ENCODE data around the gene ZNF786.

ZNF786 gene

DNA sequence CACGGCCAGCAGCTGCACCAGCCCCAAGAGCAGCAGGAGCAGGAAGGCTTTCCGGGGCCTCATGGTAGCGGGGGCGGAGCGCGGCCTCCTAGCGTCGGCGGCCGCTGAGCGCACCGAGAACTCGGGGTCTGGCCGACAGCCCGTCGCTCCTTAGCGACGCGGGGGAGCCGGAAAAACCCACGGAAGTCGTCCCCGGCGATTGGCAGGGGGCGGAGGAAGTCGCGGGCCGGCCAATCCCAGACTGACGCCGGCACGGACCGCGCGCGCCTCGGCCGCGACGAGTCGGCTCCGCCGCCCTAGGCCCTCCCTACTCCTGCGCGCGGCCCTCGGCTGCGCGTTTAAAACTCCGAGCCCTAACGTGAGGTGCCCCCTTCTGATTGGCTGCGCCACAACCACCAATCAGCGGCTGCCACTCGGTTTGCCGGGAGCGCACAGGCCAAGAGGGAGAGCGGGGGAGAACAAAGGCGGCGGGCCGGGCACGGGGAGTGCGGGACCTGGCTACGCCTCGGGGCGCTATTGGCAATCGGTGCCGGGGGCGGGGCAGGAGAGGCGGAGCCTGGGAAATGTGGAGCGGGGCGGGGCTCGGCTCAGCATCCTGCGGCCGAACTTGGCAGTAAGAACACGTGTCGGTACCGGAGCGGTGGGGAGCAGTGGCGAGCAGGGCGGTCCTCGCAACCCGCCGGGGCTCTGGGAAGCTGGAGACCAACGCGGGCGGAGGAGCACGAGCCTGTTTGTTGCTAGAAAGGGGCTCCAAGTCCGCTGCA lies 62.0 kb downstream of the ZNF786 start, which contains the start of gene PDIA4:
TSS of gene PDIA4 (minus strand) at position 160 of the 764 bp plus-strand sequence. CDS start at position 63, 97 bp downstream.
- Histone ChIP-seq H3K9ac (ENCODE audit: low read length) (peak within 1 kb of the TSS; percentile 86), H2AFZ (ENCODE audit: insufficient read depth, low read length, poor library complexity) (peak within 1 kb of the TSS; percentile 85)
- no CpG with 5 or more reads among the region's 87 CpGs for WGBS (ENCODE audit: extremely low coverage, insufficient coverage, insufficient read length)

DNA sequence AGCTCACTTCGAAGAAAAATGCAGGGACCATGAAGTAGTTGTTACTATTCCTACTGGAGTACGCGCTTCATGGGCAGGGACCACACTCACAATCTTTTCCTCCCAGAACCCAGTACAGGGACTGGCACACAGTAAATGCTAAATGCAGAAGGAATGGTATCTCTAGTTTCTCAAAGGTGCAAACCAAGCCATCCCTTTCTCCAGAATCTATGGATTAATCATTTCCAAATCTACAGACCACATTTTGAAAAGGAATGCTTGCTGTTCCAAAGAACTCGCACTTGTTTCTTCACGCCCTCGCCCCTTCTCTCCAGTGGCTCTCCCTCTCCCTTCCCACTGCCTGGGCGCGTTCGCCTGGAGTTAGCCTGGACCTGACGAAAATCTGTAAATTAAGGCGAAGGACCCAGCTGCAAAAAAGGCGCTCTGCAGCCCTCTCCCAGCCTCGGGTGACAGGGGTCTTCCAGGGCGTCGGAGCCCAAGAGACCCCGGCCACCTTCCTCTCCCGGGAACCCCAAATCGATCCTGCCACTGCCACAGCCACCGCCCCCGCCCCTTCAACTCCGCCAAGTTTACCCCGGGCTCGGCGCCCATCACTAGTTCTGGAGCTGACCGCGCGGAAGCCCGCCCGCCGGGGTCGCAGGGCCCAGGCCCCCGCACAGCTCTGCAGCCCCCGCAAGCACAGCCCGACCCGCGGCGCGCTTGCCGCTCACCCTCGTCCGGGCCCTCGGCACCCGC lies 62.7 kb downstream of the ZNF786 start:
- Histone ChIP-seq H2BK12ac (ENCODE audit: low read length) (peak overlapping the region; percentile 18), H3K27me3 (ENCODE audit: insufficient read depth, low read length) (no peaks in the 10 kb centered on the region), H3K36me3 (ENCODE audit: control insufficient read depth in 1 of 2, insufficient read depth in 2 of 2, low read length in 2 of 2) (peaks cover 3 to 10% of the 10 kb centered on the region in 2 experiments), H3K4me2 (ENCODE audit: low read length) (peak overlapping the region; percentile 85), H3K14ac (ENCODE audit: low read length) (peak overlapping the region; percentile 95), H3K4me1 (ENCODE audit: control insufficient read depth in 1 of 2, insufficient read depth in 2 of 2, low read length in 2 of 2) (peaks cover 4 to 15% of the 10 kb centered on the region in 2 experiments), H3K9ac (ENCODE audit: low read length) (peak overlapping the region; percentile 86), H3K9me3 (ENCODE audit: insufficient read depth, low read depth, low read length) (no peaks in the 10 kb centered on the region), H2AK5ac (ENCODE audit: low read length) (peak overlapping the region; percentile 91), H2AFZ (ENCODE audit: insufficient read depth, low read length, poor library complexity) (peak overlapping the region; percentile 85), H3K79me1 (ENCODE audit: low read length) (peaks cover 8% of the 10 kb centered on the region), H4K91ac (ENCODE audit: low read depth, low read length) (peak overlapping the region; percentile 94), H4K12ac (ENCODE audit: low read depth, low read length) (peak overlapping the region; percentile 90), H2BK5ac (ENCODE audit: low read depth, low read length, poor library complexity) (peak overlapping the region; percentile 73), H3K4ac (ENCODE audit: low read depth, low read length) (peak overlapping the region; percentile 84), H4K8ac (ENCODE audit: low read depth, low read length) (peak overlapping the region; percentile 91), H3K4me3 (ENCODE audit: low read depth, low read length) (peak overlapping the region; percentile 89), H3K79me2 (ENCODE audit: control insufficient read depth, insufficient read depth, low read length, poor library complexity) (peaks cover 13% of the 10 kb centered on the region), H2BK120ac (ENCODE audit: insufficient read depth, low read length, poor library complexity) (peak overlapping the region; percentile 93), H3K27ac (ENCODE audit: low read depth, low read length) (peak overlapping the region; percentile 88), H3K18ac (ENCODE audit: low read length) (peak overlapping the region; percentile 95), H3K23ac (ENCODE audit: low read length) (no peak overlapping the region)
- DNase-seq = no peak
- no CpG with 5 or more reads among the region's 43 CpGs for WGBS (ENCODE audit: extremely low coverage, insufficient coverage, insufficient read length)

More for the DNA sequence above, 62.0 kb downstream of the ZNF786 start, which contains the start of gene PDIA4:
- no peak within 1 kb of the TSS for H3K23ac ChIP-seq (ENCODE audit: low read length)
- peak within 1 kb of the TSS; percentile 18 for H2BK12ac ChIP-seq (ENCODE audit: low read length)
- H3K36me3 ChIP-seq (ENCODE audit: control insufficient read depth in 1 of 2, insufficient read depth in 2 of 2, low read length in 2 of 2) = peaks cover under 1 to 4% of the 10 kb centered on the region in 2 experiments
- peak within 1 kb of the TSS; percentile 73 for H2BK5ac ChIP-seq (ENCODE audit: low read depth, low read length, poor library complexity)
- peak within 1 kb of the TSS; percentile 95 for H3K14ac ChIP-seq (ENCODE audit: low read length)
- peak within 1 kb of the TSS; percentile 91 for H2AK5ac ChIP-seq (ENCODE audit: low read length)
- H3K79me2 ChIP-seq (ENCODE audit: control insufficient read depth, insufficient read depth, low read length, poor library complexity) = peaks cover 13% of the 10 kb centered on the region
- H3K4me1 ChIP-seq (ENCODE audit: control insufficient read depth in 1 of 2, insufficient read depth in 2 of 2, low read length in 2 of 2) = peaks cover 3 to 14% of the 10 kb centered on the region in 2 experiments
- peak; percentile 99 to 100 for DNase-seq
- H3K4me2 ChIP-seq (ENCODE audit: low read length) = peak within 1 kb of the TSS; percentile 85
- peak within 1 kb of the TSS; percentile 88 for H3K27ac ChIP-seq (ENCODE audit: low read depth, low read length)
- H3K9me3 ChIP-seq (ENCODE audit: insufficient read depth, low read depth, low read length) = no peaks in the 10 kb centered on the region
- H3K79me1 ChIP-seq (ENCODE audit: low read length) = peaks cover 8% of the 10 kb centered on the region
- peak within 1 kb of the TSS; percentile 90 for H4K12ac ChIP-seq (ENCODE audit: low read depth, low read length)
- H4K8ac ChIP-seq (ENCODE audit: low read depth, low read length) = peak within 1 kb of the TSS; percentile 91
- peak within 1 kb of the TSS; percentile 94 for H4K91ac ChIP-seq (ENCODE audit: low read depth, low read length)
- peak within 1 kb of the TSS; percentile 93 for H2BK120ac ChIP-seq (ENCODE audit: insufficient read depth, low read length, poor library complexity)
- H3K4ac ChIP-seq (ENCODE audit: low read depth, low read length) = peak within 1 kb of the TSS; percentile 84
- H3K4me3 ChIP-seq (ENCODE audit: low read depth, low read length) = peak within 1 kb of the TSS; percentile 89
- no peaks in the 10 kb centered on the region for H3K27me3 ChIP-seq (ENCODE audit: insufficient read depth, low read length)
- H3K18ac ChIP-seq (ENCODE audit: low read length) = peak within 1 kb of the TSS; percentile 95

DNA sequence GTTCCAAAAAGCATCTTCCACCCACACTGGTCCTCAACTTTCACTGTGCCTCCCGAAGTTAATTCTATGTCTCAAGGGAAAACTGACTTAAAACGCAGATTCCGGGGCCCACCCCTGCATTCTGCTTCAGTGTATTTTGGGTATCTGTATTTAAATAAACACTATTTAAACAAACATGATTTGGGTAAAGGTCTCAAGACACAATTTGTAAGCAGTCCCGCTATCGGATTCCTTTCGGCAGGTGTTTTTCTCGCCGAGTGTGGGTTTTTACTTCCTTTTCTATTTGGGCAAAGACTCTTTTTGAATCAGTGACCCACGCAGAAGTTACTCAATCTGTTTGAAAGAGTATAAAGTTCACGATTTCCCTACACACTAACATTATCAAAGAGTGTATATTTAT lies 63.5 kb downstream of the ZNF786 start:
- Histone ChIP-seq H3K14ac (ENCODE audit: low read length) (no peak overlapping the region), H2BK5ac (ENCODE audit: low read depth, low read length, poor library complexity) (no peak overlapping the region), H2BK120ac (ENCODE audit: insufficient read depth, low read length, poor library complexity) (no peak overlapping the region), H3K4ac (ENCODE audit: low read depth, low read length) (peak overlapping the region; percentile 43), H4K8ac (ENCODE audit: low read depth, low read length) (no peak overlapping the region), H3K18ac (ENCODE audit: low read length) (no peak overlapping the region), H3K4me1 (ENCODE audit: control insufficient read depth in 1 of 2, insufficient read depth in 2 of 2, low read length in 2 of 2) (peaks cover 4 to 15% of the 10 kb centered on the region in 2 experiments), H2AK5ac (ENCODE audit: low read length) (no peak overlapping the region), H3K27ac (ENCODE audit: low read depth, low read length) (no peak overlapping the region), H4K91ac (ENCODE audit: low read depth, low read length) (no peak overlapping the region), H3K79me2 (ENCODE audit: control insufficient read depth, insufficient read depth, low read length, poor library complexity) (peaks cover 15% of the 10 kb centered on the region), H2BK12ac (ENCODE audit: low read length) (no peak overlapping the region), H3K4me2 (ENCODE audit: low read length) (peak overlapping the region; percentile 24), H3K23ac (ENCODE audit: low read length) (no peak overlapping the region), H3K36me3 (ENCODE audit: control insufficient read depth in 1 of 2, insufficient read depth in 2 of 2, low read length in 2 of 2) (peaks cover 6 to 10% of the 10 kb centered on the region in 2 experiments), H3K9ac (ENCODE audit: low read length) (no peak overlapping the region), H2AFZ (ENCODE audit: insufficient read depth, low read length, poor library complexity) (no peak overlapping the region), H3K27me3 (ENCODE audit: insufficient read depth, low read length) (no peaks in the 10 kb centered on the region), H3K9me3 (ENCODE audit: insufficient read depth, low read depth, low read length) (no peaks in the 10 kb centered on the region), H4K12ac (ENCODE audit: low read depth, low read length) (no peak overlapping the region), H3K4me3 (ENCODE audit: low read depth, low read length) (no peak overlapping the region), H3K79me1 (ENCODE audit: low read length) (peaks cover 8% of the 10 kb centered on the region)
- WGBS (ENCODE audit: extremely low coverage, insufficient coverage, insufficient read length) = no CpG with 5 or more reads among the region's 10 CpGs
- no peak for DNase-seq

DNA sequence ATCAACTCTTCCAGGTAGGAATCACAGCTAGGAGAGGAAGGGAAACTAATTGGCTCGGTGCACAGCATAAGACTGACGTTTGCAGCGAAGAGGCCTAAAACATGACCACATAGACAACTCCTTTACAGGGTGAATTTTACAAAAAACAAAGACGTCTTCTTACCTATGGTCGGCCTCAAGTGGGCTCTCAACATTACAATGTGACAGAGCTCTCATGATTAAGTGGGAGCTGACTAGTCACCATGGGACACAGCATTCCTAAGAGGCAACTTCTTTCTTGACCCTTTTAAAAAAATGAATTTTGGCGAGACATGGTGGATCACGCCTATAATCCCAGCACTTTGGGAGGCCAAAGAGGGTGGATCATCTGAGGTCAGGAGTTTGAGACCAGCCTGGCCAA lies 66.9 kb downstream of the ZNF786 start:
- no peak overlapping the region for H4K8ac ChIP-seq (ENCODE audit: low read depth, low read length)
- H3K4ac ChIP-seq (ENCODE audit: low read depth, low read length) = peak overlapping the region; percentile 71
- no CpG with 5 or more reads among the region's 7 CpGs for WGBS (ENCODE audit: extremely low coverage, insufficient coverage, insufficient read length)

More for the DNA sequence above, 66.9 kb downstream of the ZNF786 start:
- H3K79me2 ChIP-seq (ENCODE audit: control insufficient read depth, insufficient read depth, low read length, poor library complexity) = peaks cover 15% of the 10 kb centered on the region
- no peak overlapping the region for H2AFZ ChIP-seq (ENCODE audit: insufficient read depth, low read length, poor library complexity)
- H2BK12ac ChIP-seq (ENCODE audit: low read length) = peak overlapping the region; percentile 38
- peaks cover 21 to 26% of the 10 kb centered on the region in 2 experiments for H3K36me3 ChIP-seq (ENCODE audit: control insufficient read depth in 1 of 2, insufficient read depth in 2 of 2, low read length in 2 of 2)
- H3K18ac ChIP-seq (ENCODE audit: low read length) = peak overlapping the region; percentile 54
- no peak overlapping the region for H3K27ac ChIP-seq (ENCODE audit: low read depth, low read length)
- peak overlapping the region; percentile 35 for H2BK5ac ChIP-seq (ENCODE audit: low read depth, low read length, poor library complexity)
- H2BK120ac ChIP-seq (ENCODE audit: insufficient read depth, low read length, poor library complexity) = peak overlapping the region; percentile 22
- H3K23ac ChIP-seq (ENCODE audit: low read length) = no peak overlapping the region
- no peak overlapping the region for H4K91ac ChIP-seq (ENCODE audit: low read depth, low read length)
- no peak overlapping the region for H3K4me2 ChIP-seq (ENCODE audit: low read length)
- no peak overlapping the region for H2AK5ac ChIP-seq (ENCODE audit: low read length)
- no peak overlapping the region for H3K4me3 ChIP-seq (ENCODE audit: low read depth, low read length)
- DNase-seq = no peak
- H3K79me1 ChIP-seq (ENCODE audit: low read length) = peaks cover 8% of the 10 kb centered on the region
- H3K9ac ChIP-seq (ENCODE audit: low read length) = no peak overlapping the region
- peaks cover 4 to 15% of the 10 kb centered on the region in 2 experiments for H3K4me1 ChIP-seq (ENCODE audit: control insufficient read depth in 1 of 2, insufficient read depth in 2 of 2, low read length in 2 of 2)
- no peaks in the 10 kb centered on the region for H3K9me3 ChIP-seq (ENCODE audit: insufficient read depth, low read depth, low read length)
- no peak overlapping the region for H3K14ac ChIP-seq (ENCODE audit: low read length)
- H4K12ac ChIP-seq (ENCODE audit: low read depth, low read length) = no peak overlapping the region
- H3K27me3 ChIP-seq (ENCODE audit: insufficient read depth, low read length) = no peaks in the 10 kb centered on the region

Data from trophoblast cell (in vitro differentiated cells and primary cell).